Ascending aorta (tissue), 2 donors: ENCODE measurements around the gene CCDC146. TPM values are rescaled to one million over a fixed set of nuclear protein-coding genes. Genes with fewer than 3 reads are reported as not detected.
"Not testable (repeated sequence)": the region's sequence is repeated elsewhere in the genome, so short reads cannot be mapped to it uniquely, and the experiment has no call there.

Experiments
- DNase-seq, 2 donors: peaks; one replicate each; pipeline ENCODE4 v3.0.0-alpha.2; 2019; ENCODE audit warnings: low spot score in 2 of 2
- H3K27ac ChIP-seq, 2 donors: fragments of 200-600 bp; sonication (generic); one replicate each; pipeline ENCODE4 v1.5.1; 2016 to 2017; ENCODE audit warnings: mild to moderate bottlenecking in 1 of 2
- H3K27me3 ChIP-seq: fragments of 200-600 bp; sonication (generic); one replicate; pipeline ENCODE4 v1.5.1; 2017
- H3K36me3 ChIP-seq, 2 donors: fragments of 200-600 bp; sonication (generic); one replicate each; pipeline ENCODE4 v1.5.1; 2016
- H3K4me1 ChIP-seq, 2 donors: fragments of 200-600 bp; sonication (generic); one replicate each; pipeline ENCODE4 v1.5.1; 2016 to 2017; ENCODE audit warnings: mild to moderate bottlenecking in 1 of 2
- H3K4me3 ChIP-seq, 2 donors: fragments of 200-600 bp; sonication (generic); one replicate each; pipeline ENCODE4 v1.5.1; 2016 to 2017; ENCODE audit warnings: mild to moderate bottlenecking in 1 of 2
- H3K9me3 ChIP-seq, 2 donors: fragments of 200-600 bp; sonication (generic); one replicate each; pipeline ENCODE4 v1.5.1; 2016
- CTCF ChIP-seq, 3 experiments: fragments of 200-600 bp in 2 of 3; fragments of 450-650 bp in 1 of 3; sonication (generic) in 2 of 3; IDR thresholded peaks; one replicate each; pipeline ENCODE4 v1.5.1; 2016 to 2019; ENCODE audit warnings: antibody characterized with exemption in 3 of 3, mild to moderate bottlenecking in 1 of 3, moderate library complexity in 1 of 3
- intact Hi-C: fragments of 100-400 bp; cut with DNase I; formaldehyde crosslinking; loops from one replicate; pipeline ENCODE4 v1.15.1; 2023
- total RNA-seq: library from RNA; depleted of rRNA; stranded (reverse); fragments of >200 nt; gene quantifications from one replicate; pipeline ENCODE4 v1.1.0, GENCODE V29; 2016

Gene CCDC146
- total RNA-seq, 1 donor from 2014 or later = 9.2 TPM

GRCh38 chr7:77327932-77328628 is 205.7 kb downstream of the CCDC146 start:
- TF ChIP-seq CTCF (IDR thresholded peaks at IDR 0.05) = no peak
- intact Hi-C loops = loop anchor here (2.0 to 5.0 kb wide), 3 partner anchors 15 to 146 kb away; no protein-coding TSS in a partner anchor
- Histone ChIP-seq H3K9me3 (no peaks in the 10 kb centered on the region), H3K4me3 (peak overlapping the region in 1 of 2 donors; percentile 37), H3K36me3 (no peaks in the 10 kb centered on the region), H3K27ac (peak overlapping the region; percentile 76 to 88), H3K27me3 (no peaks in the 10 kb centered on the region), H3K4me1 (peaks cover 26 to 57% of the 10 kb centered on the region in 2 donors)
- DNase-seq = no peak

- Histone ChIP-seq H3K4me3 (peak overlapping the region in 1 of 2 donors; percentile 37), H3K4me1 (peaks cover 26 to 57% of the 10 kb centered on the region in 2 donors), H3K36me3 (no peaks in the 10 kb centered on the region), H3K9me3 (no peaks in the 10 kb centered on the region), H3K27ac (peak overlapping the region; percentile 76 to 88), H3K27me3 (no peaks in the 10 kb centered on the region)
- TF ChIP-seq CTCF (IDR thresholded peaks at IDR 0.05) = no peak
- no peak for DNase-seq
- intact Hi-C loops = loop anchor here (5.0 kb wide), 1 partner anchor 146 kb away; no protein-coding TSS in a partner anchor
These were observed 206.3 kb downstream of the CCDC146 start for GRCh38 chr7:77328669-77329068.

- TF ChIP-seq CTCF (IDR thresholded peaks at IDR 0.05) = no peak
- peaks cover 26 to 57% of the 10 kb centered on the region in 2 donors for H3K4me1 ChIP-seq
- no peak overlapping the region for H3K4me3 ChIP-seq
- peak overlapping the region; percentile 76 to 88 for H3K27ac ChIP-seq
- intact Hi-C loops = loop anchor here (2.0 to 5.0 kb wide), 3 partner anchors 77 to 147 kb away; partner anchors contain the start of gene FGL2
- no peaks in the 10 kb centered on the region for H3K36me3 ChIP-seq
- no peaks in the 10 kb centered on the region for H3K27me3 ChIP-seq
- no peak for DNase-seq
- H3K9me3 ChIP-seq = no peaks in the 10 kb centered on the region
These were observed 207.2 kb downstream of the CCDC146 start for GRCh38 chr7:77329466-77330168.

GRCh38 chr7:77330169-77330882 is 207.9 kb downstream of the CCDC146 start:
- Histone ChIP-seq H3K9me3 (no peaks in the 10 kb centered on the region), H3K4me1 (peaks cover 26 to 57% of the 10 kb centered on the region in 2 donors), H3K27me3 (no peaks in the 10 kb centered on the region), H3K4me3 (no peak overlapping the region), H3K27ac (peak overlapping the region; percentile 76 to 88), H3K36me3 (no peaks in the 10 kb centered on the region)
- no peak for DNase-seq
- no peak for TF ChIP-seq CTCF (IDR thresholded peaks at IDR 0.05)
- intact Hi-C loops = loop anchor here (2.0 to 5.0 kb wide), 2 partner anchors 78 to 133 kb away; partner anchors contain the start of gene FGL2

- no peak overlapping the region for H3K4me3 ChIP-seq
- H3K27ac ChIP-seq = peak overlapping the region in 1 of 2 donors; percentile 76
- peaks cover 25 to 43% of the 10 kb centered on the region in 2 donors for H3K4me1 ChIP-seq
- H3K36me3 ChIP-seq = no peaks in the 10 kb centered on the region
- intact Hi-C loops = loop anchor here (1.0 to 5.0 kb wide), 3 partner anchors 79 to 210 kb away; partner anchors contain the start of genes CCDC146 and FGL2
- TF ChIP-seq CTCF (IDR thresholded peaks at IDR 0.05) = peak; percentile 58 to 80 (median 75)
- no peaks in the 10 kb centered on the region for H3K9me3 ChIP-seq
- H3K27me3 ChIP-seq = no peaks in the 10 kb centered on the region
- peak in 1 of 2 donors; percentile 86 for DNase-seq
These were observed 209.7 kb downstream of the CCDC146 start for GRCh38 chr7:77331938-77332695.

- not testable (repeated sequence) for H3K27ac ChIP-seq, H3K27me3 ChIP-seq, DNase-seq, H3K4me3 ChIP-seq, H3K9me3 ChIP-seq, H3K36me3 ChIP-seq
- H3K4me1 ChIP-seq = peaks cover 9 to 34% of the 10 kb centered on the region in 2 donors
- intact Hi-C loops = loop anchor here (5.0 kb wide), 1 partner anchor 137 kb away; the partner anchor contains the start of gene FGL2
These were observed 211.6 kb downstream of the CCDC146 start for GRCh38 chr7:77334039-77334438.
